GM12878 (cell line): ENCODE results near the gene KIF21B. TPM values are rescaled to one million over a fixed set of nuclear protein-coding genes. Genes with fewer than 3 reads are reported as not detected.

ENCODE experiments used
- ATAC-seq: fragments of 200-7000 bp; cut with Tn5 transposase; 3 replicates; pipeline ENCODE4 v1.9.1; 2020; ENCODE audit warnings: mild to moderate bottlenecking, moderate library complexity
- BruUV-seq: library from RNA; stranded (reverse); fragments of 400-500 nt; replicated peaks from 2 replicates; lab custom pipeline; 2021; lab: Mats Ljungman, UMichigan
- CTCF ChIA-PET: fragments of 300-600 bp; sonication (Branson Sonifier 250); formaldehyde crosslinking; extraction: SDS; loops from one replicate; lab custom pipeline; 2021; ENCODE audit warnings: inconsistent platforms; lab: Yijun Ruan, JAX
- POLR2A ChIA-PET: fragments of 350-600 bp; formaldehyde crosslinking; extraction: SDS; loops from one replicate; lab custom pipeline; 2021; ENCODE audit warnings: inconsistent platforms; lab: Charles Lee
- RAD21 ChIA-PET: fragments of 300-600 bp; sonication (Branson Sonifier 250); formaldehyde crosslinking; loops from one replicate; lab custom pipeline; 2023; ENCODE audit warnings: antibody characterized with exemption; ENCODE audit not compliant: unreplicated experiment; lab: Charles Lee
- SMC1A ChIA-PET: fragments of 300-600 bp; sonication (Branson Sonifier 250); formaldehyde crosslinking; loops from one replicate; lab custom pipeline; 2023; ENCODE audit not compliant: unreplicated experiment, uncharacterized antibody; lab: Charles Lee
- DNase-seq: peaks from one replicate; pipeline ENCODE4 v3.0.0-alpha.2; 2011; ENCODE audit warnings: low read depth, low spot score
- FAIRE-seq: peaks from 3 replicates; lab custom pipeline; 2011; peaks lifted over from hg19 to GRCh38; lab: Jason Lieb, UNC
- H2AFZ ChIP-seq: 2 replicates; pipeline ENCODE4 v1.6.0; 2011; ENCODE audit warnings: low read depth, low read length, control low read depth; ENCODE audit not compliant: control insufficient read depth
- H3K27ac ChIP-seq: 2 replicates; pipeline ENCODE4 v1.5.1; 2011; ENCODE audit warnings: control low read depth; ENCODE audit not compliant: control insufficient read depth, insufficient read depth
- H3K27me3 ChIP-seq, 2 experiments: replicated peaks in 1 of 2; 2 replicates each; pipeline versions ENCODE4 v1.6.0 to v1.6.1; 2011; ENCODE audit warnings: low read length in 1 of 2; ENCODE audit not compliant: control insufficient read depth in 2 of 2, insufficient read depth in 2 of 2
- H3K36me3 ChIP-seq, 2 experiments: 2 replicates each; pipeline ENCODE4 v1.5.1; 2011; ENCODE audit warnings: low read length in 1 of 2; ENCODE audit not compliant: control insufficient read depth in 2 of 2, insufficient read depth in 2 of 2
- H3K4me1 ChIP-seq: 2 replicates; pipeline ENCODE4 v1.6.1; 2011; ENCODE audit warnings: mild to moderate bottlenecking, low read length, moderate library complexity, mixed read lengths; ENCODE audit not compliant: control insufficient read depth, insufficient read depth
- H3K4me2 ChIP-seq: 2 replicates; pipeline ENCODE4 v1.6.0; 2011; ENCODE audit warnings: control low read depth; ENCODE audit not compliant: control insufficient read depth, insufficient read depth
- H3K4me3 ChIP-seq: fragments of 200-600 bp; sonication (generic); 2 replicates; pipeline ENCODE4 v1.5.1; 2016
- H3K79me2 ChIP-seq: 2 replicates; pipeline ENCODE4 v1.6.0; 2011; ENCODE audit warnings: low read length; ENCODE audit not compliant: control insufficient read depth, insufficient read depth
- H3K9ac ChIP-seq: 2 replicates; pipeline ENCODE4 v1.8.0; 2011; ENCODE audit warnings: low read length, control low read depth, mixed read lengths; ENCODE audit not compliant: control insufficient read depth, insufficient read depth
- H3K9me3 ChIP-seq: replicated peaks from 3 replicates; pipeline ENCODE4 v1.5.1; 2011; ENCODE audit warnings: mild to moderate bottlenecking, low read length; ENCODE audit not compliant: control insufficient read depth, insufficient read depth
- H4K20me1 ChIP-seq: 2 replicates; pipeline ENCODE4 v1.6.0; 2011; ENCODE audit not compliant: control insufficient read depth, insufficient read depth
- ATF7 ChIP-seq: fragments of 450-650 bp; IDR thresholded peaks from 2 replicates; pipeline ENCODE4 v1.6.1; 2016; ENCODE audit warnings: low read depth, mild to moderate bottlenecking
- HDAC2 ChIP-seq: fragments of 200-600 bp; sonication (generic); IDR thresholded peaks from 2 replicates; pipeline ENCODE4 v1.6.1; 2017
- IRF4 ChIP-seq: IDR thresholded peaks from 2 replicates; pipeline ENCODE4 v1.6.1; 2011; ENCODE audit warnings: low read depth, low read length
- JUNB ChIP-seq: IDR thresholded peaks from 2 replicates; pipeline ENCODE4 v1.6.1; 2016; ENCODE audit warnings: antibody characterized with exemption, mild to moderate bottlenecking
- JUND ChIP-seq: IDR thresholded peaks from 2 replicates; pipeline ENCODE4 v1.6.1; 2012; ENCODE audit warnings: low read depth, mild to moderate bottlenecking, low read length, improper control_type of control experiment, moderate library complexity
- PML ChIP-seq: IDR thresholded peaks from 2 replicates; pipeline ENCODE4 v1.6.1; 2012; ENCODE audit warnings: low read length, inconsistent platforms
- SRF ChIP-seq, 2 experiments: IDR thresholded peaks; 2 replicates each; pipeline ENCODE4 v1.6.1; 2011; ENCODE audit warnings: low read depth in 2 of 2, low read length in 2 of 2, mild to moderate bottlenecking in 1 of 2, moderate library complexity in 1 of 2
- ZZZ3 ChIP-seq: IDR thresholded peaks from 2 replicates; pipeline ENCODE4 v1.6.1; 2011; ENCODE audit warnings: low read depth; ENCODE audit not compliant: control insufficient read depth, insufficient read length
- WGBS: methylation state at CpG from one replicate; pipeline ENCODE4 v1.1.6; 2016; ENCODE audit warnings: low lambda C conversion rate; ENCODE audit not compliant: insufficient replicate concordance, insufficient coverage; ENCODE audit errors: missing lambda C conversion rate; 5-methylcytosine and 5-hydroxymethylcytosine counted together
- in situ Hi-C: fragments of 300-500 bp; cut with MboI; formaldehyde crosslinking; loops from 9 replicates; pipeline ENCODE4 v1.14.3; 2018; ENCODE audit warnings: mixed read lengths
- intact Hi-C: fragments of 100-400 bp; cut with micrococcal nuclease; formaldehyde crosslinking; loops from one replicate; pipeline ENCODE4 v1.14.2; 2022; ENCODE audit not compliant: unreplicated experiment
- polyA plus RNA-seq, 11 experiments: library from polyadenylated mRNA; depleted of rRNA in 4 of 11; unstranded in 6 of 11; stranded (reverse) in 5 of 11; fragments of >200 nt; fragmentation: Nextera tagmentation in 4 of 11; fragmentation: Illumina TruSeq in 1 of 11; extraction: Ambion mirVana in 4 of 11; extraction: Trizol in 1 of 11; gene quantifications; 1 replicate in 1 of 11; 2 replicates in 10 of 11; pipeline versions ENCODE4 v1.2.1 to v1.2.3, GENCODE V29; 2011 to 2016; ENCODE audit warnings: inconsistent platforms in 2 of 11, missing spikeins in 2 of 11, low read depth in 1 of 11
- total RNA-seq, 4 experiments: library from RNA; depleted of rRNA in 3 of 4; stranded (reverse); fragments of >200 nt in 3 of 4; fragmentation: Illumina TruSeq in 1 of 4; extraction: Trizol in 1 of 4; gene quantifications; 2 replicates each; pipeline versions ENCODE4 v1.2.1 to v1.2.3, GENCODE V29; 2013 to 2021
- TF ChIP-seq, protein P1 (sequence below): fragments of 450-650 bp; IDR thresholded peaks from 2 replicates; pipeline ENCODE4 v1.6.1; 2018; ENCODE audit warnings: borderline replicate concordance, mild to moderate bottlenecking; ENCODE audit not compliant: partially characterized antibody
- TF ChIP-seq, protein P2 (sequence below): IDR thresholded peaks from 2 replicates; pipeline ENCODE4 v1.6.1; 2012; ENCODE audit warnings: low read length, inconsistent platforms

KIF21B gene
- total and polyA plus RNA-seq, 10 of the 15 experiments (the other 5 are each of a cell fraction or from before 2014, with no cell fraction given), result 2.3 to 47.7 (median 12.6) TPM

DNA sequence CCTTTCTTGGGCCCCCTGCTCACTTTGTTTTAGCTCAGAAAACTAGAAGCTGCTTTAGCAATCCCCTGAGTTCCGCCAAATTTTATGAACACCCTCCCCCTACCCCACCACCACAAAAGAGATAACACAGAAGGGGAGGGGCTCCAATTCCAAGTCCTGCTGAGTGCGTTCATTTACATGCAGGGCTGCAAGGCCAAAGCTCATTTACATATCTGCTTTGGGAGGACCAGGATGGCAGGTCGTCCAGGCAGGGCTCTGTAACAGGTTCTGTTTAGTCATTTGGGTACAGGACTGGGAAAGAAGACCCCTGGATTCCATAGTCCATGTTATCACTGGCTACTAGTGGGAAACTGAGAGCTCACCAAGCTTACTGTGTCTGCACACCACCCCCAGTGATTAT, 35.9 kb upstream of the KIF21B start:
- intact Hi-C loops (no loop called here), in situ Hi-C loops (no loop called here)
- TF ChIP-seq JUND (no peak), IRF4 (no peak), ATF7 (no peak), ZZZ3 (no peak), JUNB (no peak), SRF (IDR thresholded peaks at IDR 0.05; ENCODE audit: low read depth in 2 of 2, low read length in 2 of 2) (no peak), PML (no peak), HDAC2 (no peak)
- TF ChIP-seq, protein P1, sequence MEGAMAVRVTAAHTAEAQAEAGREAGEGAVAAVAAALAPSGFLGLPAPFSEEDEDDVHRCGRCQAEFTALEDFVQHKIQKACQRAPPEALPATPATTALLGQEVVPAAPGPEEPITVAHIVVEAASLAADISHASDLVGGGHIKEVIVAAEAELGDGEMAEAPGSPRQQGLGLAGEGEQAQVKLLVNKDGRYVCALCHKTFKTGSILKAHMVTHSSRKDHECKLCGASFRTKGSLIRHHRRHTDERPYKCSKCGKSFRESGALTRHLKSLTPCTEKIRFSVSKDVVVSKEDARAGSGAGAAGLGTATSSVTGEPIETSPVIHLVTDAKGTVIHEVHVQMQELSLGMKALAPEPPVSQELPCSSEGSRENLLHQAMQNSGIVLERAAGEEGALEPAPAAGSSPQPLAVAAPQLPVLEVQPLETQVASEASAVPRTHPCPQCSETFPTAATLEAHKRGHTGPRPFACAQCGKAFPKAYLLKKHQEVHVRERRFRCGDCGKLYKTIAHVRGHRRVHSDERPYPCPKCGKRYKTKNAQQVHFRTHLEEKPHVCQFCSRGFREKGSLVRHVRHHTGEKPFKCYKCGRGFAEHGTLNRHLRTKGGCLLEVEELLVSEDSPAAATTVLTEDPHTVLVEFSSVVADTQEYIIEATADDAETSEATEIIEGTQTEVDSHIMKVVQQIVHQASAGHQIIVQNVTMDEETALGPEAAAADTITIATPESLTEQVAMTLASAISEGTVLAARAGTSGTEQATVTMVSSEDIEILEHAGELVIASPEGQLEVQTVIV, result no peak
- TF ChIP-seq, protein P2, sequence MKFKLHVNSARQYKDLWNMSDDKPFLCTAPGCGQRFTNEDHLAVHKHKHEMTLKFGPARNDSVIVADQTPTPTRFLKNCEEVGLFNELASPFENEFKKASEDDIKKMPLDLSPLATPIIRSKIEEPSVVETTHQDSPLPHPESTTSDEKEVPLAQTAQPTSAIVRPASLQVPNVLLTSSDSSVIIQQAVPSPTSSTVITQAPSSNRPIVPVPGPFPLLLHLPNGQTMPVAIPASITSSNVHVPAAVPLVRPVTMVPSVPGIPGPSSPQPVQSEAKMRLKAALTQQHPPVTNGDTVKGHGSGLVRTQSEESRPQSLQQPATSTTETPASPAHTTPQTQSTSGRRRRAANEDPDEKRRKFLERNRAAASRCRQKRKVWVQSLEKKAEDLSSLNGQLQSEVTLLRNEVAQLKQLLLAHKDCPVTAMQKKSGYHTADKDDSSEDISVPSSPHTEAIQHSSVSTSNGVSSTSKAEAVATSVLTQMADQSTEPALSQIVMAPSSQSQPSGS, result no peak
- ChIA-PET RAD21 (interaction anchor here (1.2 kb wide), 1 partner anchor 87 kb away, joined by 4 read pairs; no protein-coding TSS in a partner anchor), POLR2A (no interaction called here), CTCF (interaction anchor here (0.5 to 1.1 kb wide), 3 partner anchors 41 to 523 kb away, joined by 3 read pairs; no protein-coding TSS in a partner anchor), SMC1A (interaction anchor here (1.4 kb wide), 1 partner anchor 79 kb away, joined by 4 read pairs; no protein-coding TSS in a partner anchor)
- no TSS peak for BruUV-seq
- H3K27me3 ChIP-seq, result peaks cover 0 to 1% of the 10 kb centered on the region in 2 experiments; a peak in 2 of 4 replicates
- WGBS, result 29% methylated on average over 3 of the region's 3 CpGs
- ATAC-seq (no peak), DNase-seq (no peak), FAIRE-seq (no peak)
- no peak overlapping the region for H3K4me3 ChIP-seq
- H2AFZ ChIP-seq, result no peak overlapping the region
- H4K20me1 ChIP-seq, result no peaks in the 10 kb centered on the region
- no peak overlapping the region for H3K9ac ChIP-seq
- H3K4me1 ChIP-seq, result no peaks in the 10 kb centered on the region; the same call in none of the 2 replicates
- H3K9me3 ChIP-seq, result no peaks in the 10 kb centered on the region
- no peak overlapping the region for H3K27ac ChIP-seq
- H3K79me2 ChIP-seq, result no peaks in the 10 kb centered on the region
- H3K4me2 ChIP-seq, result no peak overlapping the region
- no peaks in the 10 kb centered on the region for H3K36me3 ChIP-seq
